C4-2B (cell line): ENCODE measurements around the gene CD47.

Source experiments
- H3K27ac ChIP-seq: fragments of 450-650 bp; 2 replicates; pipeline ENCODE4 v1.5.1; 2017
- CTCF ChIP-seq: fragments of 450-650 bp; conservative IDR thresholded peaks from 2 replicates; pipeline ENCODE4 v1.5.1; 2017; ENCODE audit warnings: mild to moderate bottlenecking
- ZFX ChIP-seq: fragments of 450-650 bp; IDR thresholded peaks from 2 replicates; pipeline ENCODE4 v1.6.1; 2017

The CD47 gene

DNA sequence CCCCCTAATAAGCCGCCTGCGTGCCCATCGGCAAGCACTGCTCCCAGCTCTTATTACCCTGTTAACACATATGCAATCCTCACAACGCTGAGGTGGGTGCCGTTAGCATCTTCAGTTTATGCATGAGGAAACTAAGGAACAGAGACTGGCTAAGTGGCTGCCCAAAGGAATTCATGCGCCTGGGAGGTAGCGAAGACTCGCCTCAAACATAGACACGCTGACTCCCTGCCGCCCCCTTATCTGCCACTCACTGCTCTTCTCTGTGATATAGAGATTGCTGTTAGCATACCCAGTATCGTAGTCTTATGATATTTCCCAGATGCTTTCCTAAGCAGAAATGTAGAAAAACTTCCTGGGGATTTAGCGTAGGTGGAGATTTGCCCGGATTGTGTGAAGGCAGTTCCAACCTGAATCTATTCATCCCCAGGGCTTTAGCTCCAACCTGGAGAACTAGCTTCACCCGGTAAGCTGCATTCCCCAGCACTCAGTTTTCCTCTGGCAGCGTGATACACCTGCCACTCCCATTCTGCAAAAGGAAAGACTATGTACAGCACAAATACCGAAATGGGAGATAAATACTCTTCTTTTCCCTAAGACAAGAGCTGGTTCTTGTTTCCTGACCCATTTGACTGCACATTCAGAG is 23.7 kb upstream of the CD47 start:
- TF ChIP-seq CTCF (no peak), ZFX (no peak)

DNA sequence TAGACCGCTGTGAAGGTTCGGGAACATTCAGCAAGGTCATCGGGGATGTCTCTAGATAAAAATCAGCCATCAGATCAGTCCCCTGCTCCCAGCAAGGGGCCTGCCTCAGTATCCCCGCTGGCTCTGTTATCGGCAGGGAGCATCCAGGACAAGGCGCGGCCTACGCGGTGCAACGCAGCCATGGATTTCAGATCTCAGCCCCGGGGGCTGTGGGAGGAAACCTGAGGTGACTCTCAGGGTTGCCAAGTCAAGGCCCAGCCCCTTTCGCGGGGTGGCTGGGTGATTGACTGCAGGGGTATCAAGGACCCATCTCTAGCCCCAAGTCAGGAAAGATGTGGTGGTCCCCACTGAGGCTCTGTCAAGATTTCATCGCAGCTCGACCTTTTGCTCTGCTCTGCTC is 23.1 kb upstream of the CD47 start:
- no peak overlapping the region for H3K27ac ChIP-seq
- TF ChIP-seq ZFX = no peak
- TF ChIP-seq CTCF = no peak

More for the DNA sequence above, 23.7 kb upstream of the CD47 start:
- no peak overlapping the region for H3K27ac ChIP-seq

DNA sequence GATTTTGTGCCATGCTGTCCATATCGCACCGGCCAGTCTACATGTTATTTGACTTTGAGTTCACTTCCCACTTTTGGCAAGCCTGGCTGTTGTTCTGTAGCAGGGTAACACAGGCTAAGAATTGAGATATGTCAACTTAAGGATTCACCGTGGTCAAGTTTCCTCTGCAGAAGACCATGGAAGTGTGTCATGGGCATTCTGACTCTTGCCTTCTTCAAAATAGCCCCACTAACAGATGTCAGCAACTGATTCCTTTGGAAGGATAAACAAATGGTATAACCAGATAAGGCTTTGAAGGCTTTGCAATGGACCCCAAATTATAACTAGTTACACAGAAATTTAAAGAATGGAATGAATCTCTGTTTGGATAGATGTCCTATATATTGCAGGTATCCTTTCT is 20.1 kb upstream of the CD47 start:
- H3K27ac ChIP-seq = no peak overlapping the region
- TF ChIP-seq CTCF = no peak
- no peak for TF ChIP-seq ZFX

- H3K27ac ChIP-seq = no peak overlapping the region
- TF ChIP-seq ZFX = no peak
- no peak for TF ChIP-seq CTCF
Observed at GRCh38 chr3:108108416-108108815, 17.6 kb upstream of the CD47 start.

DNA sequence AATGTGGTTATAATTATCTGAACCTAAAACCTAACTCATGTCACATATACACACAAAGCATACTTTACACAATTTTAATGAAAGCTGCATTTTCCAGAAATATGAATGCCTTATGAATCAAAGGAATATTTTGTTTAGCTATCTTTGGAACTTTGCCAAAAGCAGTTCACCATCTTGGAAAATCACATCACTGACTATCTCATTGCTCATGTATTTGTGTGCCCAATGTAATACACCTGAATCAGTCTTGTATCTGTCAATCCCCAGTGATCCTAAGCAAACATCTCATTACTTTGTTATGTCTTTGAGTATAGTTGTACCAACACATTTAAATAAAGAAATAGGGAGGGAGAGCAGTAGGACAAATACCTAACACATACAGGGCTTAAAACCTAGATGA is 15.6 kb upstream of the CD47 start:
- TF ChIP-seq ZFX (no peak), CTCF (no peak)
- no peak overlapping the region for H3K27ac ChIP-seq

DNA sequence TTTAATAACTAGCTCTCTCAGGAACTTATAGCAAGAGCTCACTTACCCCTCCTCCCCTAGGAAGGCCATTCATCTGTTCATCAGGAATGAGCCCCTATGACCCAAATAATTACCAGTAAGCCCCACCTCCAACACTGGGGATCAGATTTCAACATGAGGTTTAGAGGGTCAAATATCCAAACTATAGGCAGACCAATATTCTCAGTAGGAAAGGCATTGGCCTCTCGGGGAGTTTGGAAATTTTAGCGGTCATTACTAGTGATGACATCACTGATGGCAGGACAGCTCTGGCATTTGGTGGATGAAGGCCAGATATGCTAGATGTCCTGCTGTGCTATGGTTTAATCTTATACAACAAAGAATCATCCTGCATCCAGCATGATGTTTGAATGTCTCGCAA is 15.2 kb upstream of the CD47 start:
- TF ChIP-seq CTCF = no peak
- no peak for TF ChIP-seq ZFX
- H3K27ac ChIP-seq = no peak overlapping the region

DNA sequence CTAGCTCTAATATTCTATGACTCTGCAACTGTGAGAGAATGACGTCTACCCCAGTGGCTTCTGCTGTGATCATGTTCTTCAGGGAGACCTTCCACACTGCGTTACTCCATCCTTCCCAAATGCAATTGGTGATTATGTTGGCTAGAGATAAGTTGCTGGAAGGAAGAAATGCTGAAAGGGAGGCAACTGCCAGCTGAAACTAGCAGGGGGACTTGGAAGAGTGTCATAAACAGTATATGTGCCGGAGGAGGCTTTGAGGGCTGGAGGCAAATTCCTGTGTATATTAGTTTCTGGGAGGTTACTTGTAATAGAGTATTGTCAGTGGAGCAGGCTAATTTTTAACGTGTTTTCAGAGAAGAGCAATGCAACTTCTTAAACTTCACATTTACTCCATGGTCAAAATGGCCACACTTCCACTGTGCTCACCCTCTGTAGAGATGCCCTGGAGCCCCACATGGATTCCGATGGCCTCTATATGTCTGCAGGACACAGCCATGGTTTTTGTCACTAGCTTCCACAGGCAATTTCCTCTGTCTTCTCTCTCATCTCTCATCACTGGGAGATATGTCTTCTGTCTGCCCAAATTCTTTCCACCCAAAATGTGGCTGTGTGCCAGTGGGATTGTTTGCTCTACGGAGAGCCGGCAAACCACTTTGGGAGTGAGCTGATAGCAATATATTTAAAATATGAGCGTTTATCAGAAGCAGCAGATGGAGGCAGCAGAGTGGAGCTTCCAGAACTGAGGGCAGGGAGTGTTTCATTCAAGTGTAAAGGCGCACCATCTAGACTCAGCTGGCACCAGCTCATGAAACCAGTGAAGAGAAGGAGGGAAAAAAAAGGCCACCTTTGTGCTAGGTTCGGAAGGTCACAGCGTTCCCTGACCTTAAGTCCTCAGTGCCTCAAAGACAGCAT is 13.3 kb upstream of the CD47 start:
- no peak for TF ChIP-seq CTCF
- TF ChIP-seq ZFX = no peak
- H3K27ac ChIP-seq = peak overlapping the region; percentile 8; the same call in 1 of the 2 replicates
